ENCODE results near the gene GTPBP1.

GTPBP1 gene

DNA sequence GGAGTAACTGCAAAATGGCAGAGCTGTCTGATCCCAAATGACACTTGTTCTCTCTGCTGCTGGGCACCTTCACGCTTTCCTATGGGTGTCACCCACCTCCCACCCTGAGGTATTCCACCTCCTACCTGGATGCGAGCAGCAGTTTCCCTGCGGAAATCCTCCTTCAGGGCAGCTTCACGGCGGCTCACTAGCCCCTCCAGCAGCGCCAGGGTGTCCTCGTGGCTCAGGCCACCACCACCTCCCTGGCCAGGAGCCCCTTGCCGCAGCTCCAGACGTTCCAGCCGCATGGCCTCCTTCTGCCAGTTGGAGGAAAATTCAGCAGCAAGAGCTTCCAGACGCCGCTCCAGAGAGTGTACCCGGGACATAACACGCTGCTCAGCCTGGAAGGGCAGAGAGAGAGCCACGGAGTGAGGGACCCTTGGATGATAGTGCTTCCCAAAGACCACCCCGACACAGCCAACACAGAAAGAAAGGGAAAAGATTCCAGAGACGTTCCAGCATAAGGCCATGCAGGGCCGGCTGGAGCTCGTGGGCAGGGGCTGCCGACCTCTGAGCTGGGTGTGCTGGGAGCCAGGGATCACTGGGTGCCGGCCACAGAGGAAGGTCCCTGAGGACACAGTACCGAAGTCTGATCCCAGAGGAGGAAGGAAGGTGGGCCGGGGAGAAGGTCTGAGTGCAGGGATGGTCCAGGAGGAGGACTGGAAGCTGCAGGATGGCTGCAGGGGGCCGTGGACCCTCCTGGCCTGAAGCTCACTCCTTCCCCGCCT lies 36.6 kb downstream of the GTPBP1 start:
- DNase-seq = no peak

DNA sequence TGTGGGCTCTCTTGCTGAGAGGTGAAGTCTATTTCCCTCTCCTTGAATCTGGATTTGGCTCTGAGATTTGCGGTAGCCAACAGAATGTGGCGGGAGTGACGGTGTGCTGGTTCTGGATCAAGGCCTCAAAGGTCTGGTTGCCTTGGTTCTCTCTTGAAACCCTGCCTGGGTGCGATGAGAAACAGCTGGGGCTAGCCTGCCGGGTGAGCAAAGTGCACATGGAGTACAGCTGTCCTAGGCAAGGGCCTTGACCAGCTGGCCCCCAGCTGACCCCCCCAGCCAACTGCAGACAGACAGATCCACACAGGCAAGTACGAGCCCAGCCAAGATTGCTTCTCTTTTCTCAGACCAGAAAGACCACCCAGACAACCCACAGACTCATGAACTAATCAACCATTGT lies 39.2 kb downstream of the GTPBP1 start:
- DNase-seq = no peak

DNA sequence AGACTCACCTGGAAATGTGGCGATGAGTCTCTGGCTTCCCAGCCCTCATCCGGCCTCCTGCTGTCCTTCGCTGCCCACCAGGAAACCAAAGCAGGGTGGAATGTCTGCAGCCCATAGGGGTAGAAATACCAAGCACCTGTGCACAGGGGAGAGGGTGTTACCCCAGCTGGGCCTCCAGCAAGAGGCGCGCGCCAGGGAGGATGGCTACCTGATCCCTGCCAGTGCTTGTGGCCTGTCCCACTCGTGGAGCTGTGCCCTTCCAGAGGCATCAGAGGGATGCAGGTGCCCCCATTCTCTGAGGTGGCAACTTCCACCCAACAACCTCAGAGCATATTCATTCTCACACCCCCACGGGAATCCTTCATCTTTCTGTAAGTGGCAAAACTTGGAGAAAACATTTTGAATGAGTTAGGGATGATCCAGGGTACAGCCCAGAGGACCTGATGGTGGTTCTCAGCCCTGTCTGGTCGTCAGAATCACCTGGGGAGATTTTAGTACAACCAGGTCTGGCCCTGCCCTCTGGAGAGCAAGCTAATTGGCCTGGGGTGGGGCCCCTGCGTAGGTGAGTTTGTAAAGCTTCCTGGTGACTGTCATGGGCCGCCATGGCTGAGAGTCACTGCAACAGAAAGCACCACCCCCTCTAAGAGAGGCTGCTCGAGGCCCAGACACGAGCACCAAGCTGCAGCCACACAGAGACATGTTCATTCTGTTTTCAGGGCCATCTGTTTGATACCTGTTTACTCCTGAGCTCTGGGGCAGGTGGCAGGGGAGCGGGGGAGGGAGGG lies 40.1 kb downstream of the GTPBP1 start:
- no peak for DNase-seq

DNA sequence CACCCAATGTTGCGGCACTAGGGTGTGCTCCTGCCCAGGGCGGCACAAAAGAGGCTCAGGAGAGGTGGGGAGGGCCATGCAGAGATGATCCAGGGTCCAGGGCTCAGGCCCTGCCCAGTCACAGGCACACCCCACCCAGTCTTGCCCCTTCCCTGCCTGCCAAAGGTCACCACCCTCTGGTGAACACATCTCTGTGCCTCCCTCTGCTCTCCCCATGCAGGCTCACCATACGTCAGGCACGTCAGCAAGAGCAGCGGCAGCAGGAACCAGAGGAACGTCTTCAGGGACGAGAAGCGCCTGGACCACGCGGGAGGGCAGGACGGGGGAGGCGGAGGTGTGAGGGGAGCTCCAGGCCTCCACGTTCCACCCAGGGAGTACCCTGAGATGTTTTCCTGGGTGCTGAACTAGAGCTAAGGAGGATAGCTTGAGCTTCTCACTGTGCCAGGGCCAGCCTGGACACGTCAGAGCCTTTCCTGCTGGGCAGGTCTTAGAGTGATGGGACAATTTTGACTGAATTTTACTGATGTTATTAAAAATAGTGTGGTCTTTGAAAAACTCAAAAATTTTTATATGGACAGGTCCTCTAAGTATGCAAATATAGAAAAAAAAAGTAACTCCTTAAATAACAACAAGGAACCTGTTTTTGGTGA lies 42.9 kb downstream of the GTPBP1 start:
- no peak for DNase-seq

DNA sequence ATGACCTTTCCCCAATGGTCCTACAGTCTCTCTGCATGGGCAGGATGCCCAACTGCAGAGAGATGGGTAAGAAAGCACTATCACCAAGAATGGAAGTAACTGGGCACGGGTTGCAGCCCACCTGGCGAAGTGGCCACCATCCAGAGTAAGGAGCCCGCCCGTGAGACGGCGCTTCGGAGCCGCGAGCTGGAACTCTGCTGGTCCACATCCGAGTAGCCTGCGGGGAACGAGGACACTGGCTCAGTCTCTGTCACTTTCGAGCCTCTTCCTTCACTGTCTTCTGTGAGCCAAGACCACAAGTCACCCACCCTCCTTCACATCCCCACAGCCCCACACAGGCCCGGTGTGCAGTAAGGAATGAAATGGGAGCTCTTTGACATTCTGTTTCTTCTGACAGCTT lies 44.4 kb downstream of the GTPBP1 start:
- no peak for DNase-seq

DNA sequence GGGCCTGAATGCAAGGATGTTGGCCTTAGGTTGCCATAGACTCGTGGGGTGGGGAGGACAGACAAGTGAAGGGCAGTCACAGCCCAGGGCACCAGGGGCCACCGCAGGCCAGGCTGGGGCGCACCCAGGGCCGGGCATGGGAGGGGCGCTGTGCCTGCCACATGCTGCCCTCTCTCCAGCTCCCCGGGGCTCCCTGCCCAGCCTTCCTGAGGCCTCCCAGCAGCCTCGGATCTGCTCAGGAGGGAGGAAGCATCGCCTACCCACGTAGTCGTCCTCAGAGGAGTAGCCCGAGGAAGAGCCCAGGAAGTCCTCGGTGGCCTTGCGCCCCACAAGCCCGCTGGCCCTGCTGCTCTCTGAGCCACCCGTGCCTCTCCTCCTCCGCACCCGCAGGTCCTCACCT lies 44.9 kb downstream of the GTPBP1 start:
- no peak for DNase-seq

DNA sequence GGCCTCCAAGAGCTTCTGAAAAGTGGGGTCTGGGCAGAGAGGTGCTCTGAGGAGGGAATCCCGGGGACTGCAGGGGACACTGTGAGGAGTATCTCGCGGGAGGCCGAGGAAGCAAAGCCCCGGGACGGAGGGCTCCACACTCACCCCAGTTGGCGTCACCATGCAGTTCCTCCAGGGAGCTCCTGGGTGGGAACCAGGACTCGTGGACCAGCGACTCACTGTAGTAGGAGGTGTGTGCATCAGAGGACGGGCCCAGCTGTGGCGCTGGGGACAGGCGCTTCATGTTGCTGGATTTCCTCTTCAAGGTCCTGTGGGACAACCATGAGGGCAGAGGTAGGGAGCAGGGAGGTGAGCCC lies 45.3 kb downstream of the GTPBP1 start:
- DNase-seq = no peak

DNA sequence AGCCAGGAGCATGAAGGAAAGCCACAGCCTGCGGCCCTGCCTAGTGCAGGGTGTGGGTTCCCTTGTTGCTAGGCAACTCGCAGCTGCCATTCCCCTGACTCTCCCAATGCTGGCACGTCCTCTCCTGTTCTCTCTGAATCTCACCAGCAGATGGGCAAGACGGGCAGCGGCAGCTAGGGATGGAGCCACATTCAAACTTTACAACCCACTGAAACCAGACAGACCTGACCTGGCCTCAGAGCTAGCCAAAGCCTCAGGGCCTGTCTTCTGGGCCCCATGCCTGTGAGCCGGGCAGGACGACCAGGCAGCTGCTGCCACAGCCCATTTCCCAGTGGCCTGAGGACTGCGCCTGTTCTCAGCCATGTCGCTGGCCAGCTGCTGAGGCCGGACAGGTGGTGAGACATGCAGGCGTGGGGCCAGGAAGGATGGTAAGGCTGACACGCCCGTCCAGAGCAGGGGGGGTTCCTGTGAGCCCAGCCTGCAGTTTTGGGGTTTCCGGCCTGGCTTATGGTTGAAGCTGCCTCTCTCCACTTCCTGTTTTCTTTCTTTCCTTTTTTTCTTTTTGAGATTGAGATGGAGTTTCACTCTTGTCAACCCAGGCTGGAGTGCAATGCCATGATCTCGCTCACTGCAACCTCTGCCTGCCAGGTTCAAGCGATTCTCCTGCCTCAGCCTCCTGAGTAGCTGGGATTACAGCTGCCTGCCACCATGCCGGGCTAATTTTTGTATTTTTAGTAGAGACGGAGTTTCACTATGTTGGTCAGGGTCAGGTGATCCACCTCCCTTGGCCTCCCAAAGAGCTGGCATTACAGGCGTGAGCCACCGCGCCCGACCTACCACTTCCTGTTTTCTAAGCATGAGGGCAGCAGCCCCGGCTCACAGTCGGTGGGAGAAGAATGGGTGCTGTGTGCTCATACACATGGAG lies 45.9 kb downstream of the GTPBP1 start:
- DNase-seq = no peak

DNA sequence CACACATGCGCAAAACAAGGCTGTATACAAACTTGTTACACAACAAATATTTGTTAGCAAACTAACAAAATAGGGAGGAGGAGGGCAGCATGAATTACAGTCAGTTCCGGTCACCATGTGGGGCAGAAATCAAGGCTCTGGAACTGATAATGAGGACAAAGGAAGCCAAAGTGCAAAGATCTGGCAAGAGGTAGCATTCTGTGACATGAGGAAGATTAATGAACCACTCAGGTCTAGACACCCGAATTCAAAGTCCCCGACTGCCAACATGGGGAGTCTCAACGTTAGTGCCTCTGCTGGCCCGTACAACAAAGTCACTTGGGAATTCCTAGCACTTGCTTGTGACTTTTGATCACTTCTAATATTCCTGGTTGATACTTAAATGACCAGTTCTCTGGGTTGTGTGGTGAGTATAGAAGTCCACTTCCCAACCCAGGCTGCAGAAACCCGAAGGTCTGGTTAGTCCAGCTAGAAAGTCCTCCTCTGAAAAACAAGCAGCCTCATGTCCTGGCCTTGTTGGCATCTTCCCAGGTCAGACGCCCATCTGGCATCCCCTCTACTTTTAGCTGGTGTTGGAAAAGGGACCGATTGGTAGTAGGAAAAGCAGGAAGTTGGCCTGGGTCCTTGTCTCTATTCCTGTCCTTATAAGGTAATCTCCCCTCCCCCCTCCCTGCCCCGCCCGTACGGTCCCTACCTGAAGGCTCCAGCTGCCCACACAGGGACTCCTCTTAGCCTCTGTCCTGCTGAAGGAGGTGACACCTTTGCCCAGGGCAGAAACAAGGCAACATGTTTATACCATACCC lies 48.4 kb downstream of the GTPBP1 start:
- DNase-seq = peak; percentile 8

DNA sequence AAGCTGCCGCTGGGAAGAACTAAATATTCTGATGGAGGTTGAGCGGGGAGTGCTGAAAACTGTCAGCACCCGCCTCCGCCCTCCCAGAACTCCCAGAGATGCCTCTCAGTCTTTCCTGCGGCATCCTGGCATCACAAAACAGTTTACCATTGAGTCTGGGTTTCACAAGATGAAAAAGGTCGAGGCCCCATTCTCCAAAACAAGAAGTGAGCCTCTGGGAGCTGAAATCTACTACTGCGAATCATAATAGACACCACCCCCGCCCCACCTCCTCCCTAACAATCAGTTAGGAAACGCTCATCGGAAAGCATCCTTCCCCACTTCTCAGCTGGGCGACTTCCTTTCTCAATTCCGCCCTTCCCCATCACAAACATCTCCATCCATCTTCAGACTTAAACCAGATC lies 49.0 kb downstream of the GTPBP1 start:
- DNase-seq = no peak

DNA sequence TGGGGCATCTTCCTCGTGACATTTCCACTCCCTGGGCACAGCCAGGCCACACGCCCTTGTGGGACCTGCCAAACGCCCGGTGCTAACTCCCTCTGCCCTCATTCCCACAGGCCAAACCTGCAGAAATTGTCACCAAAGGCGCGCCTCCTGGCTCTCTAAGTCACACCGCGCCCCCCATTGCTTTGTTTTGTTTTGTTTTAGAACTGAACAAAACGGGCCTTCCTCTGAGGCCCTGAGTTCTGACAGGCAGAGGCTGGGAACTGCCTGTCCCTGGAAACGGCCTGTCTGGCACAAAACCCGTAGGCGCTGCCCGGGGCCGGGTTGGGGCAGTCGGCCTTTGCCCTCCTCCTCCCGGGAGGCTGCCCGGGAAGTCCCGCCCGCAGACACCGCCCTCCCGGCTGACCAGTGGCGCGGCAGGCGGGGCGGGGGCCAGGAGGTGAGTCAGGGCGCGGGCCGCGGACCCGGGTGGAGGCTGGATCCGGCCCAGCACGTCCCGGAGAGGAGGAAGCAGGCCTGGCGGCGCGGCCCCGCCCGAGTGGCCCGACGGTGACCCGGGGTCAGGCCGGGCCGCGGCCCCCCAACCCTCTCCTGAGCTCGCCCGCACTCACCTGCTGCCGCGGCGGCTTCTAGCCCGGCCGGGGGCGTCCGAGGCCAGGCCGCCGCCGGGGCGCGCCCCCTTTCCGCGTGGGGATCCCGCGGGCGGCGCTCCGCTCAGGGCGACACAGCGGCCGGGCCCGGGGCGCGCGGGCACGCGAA lies 49.6 kb downstream of the GTPBP1 start:
- DNase-seq = no peak

DNA sequence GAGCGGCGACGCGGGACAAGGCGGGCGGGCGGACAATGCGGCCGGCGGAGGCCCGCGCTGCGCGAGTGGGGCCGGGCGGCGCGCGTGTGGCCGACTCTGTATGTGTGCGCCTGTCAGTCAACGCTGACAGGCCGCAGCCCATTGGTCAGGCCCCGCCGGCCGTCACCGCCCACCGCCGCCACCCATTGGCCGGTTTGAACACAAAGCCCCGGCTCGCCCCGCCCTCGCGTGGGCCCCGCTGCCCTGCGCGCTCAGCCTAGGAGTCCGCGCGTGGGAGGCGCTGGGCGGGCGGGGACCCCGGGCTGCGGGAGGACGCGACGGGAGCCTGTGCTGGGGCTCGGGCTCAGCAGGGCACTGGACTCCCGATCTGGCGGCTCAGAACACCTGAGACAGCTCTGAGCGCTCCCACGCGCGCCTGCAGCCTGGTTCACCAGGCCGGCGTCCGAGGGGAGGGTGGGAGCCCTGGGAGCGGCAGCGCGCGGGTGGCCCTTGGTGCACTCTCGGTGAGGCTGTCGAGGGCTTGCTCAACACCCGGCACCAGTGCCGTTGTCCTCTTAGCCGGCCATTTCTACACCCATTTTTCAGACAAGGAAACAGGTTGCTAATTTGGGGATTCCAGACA lies 50.3 kb downstream of the GTPBP1 start, which contains the start of gene SUN2:
Gene SUN2, minus strand, starts transcription at position 88 of the 622 bp plus-strand sequence. CDS start 3,370 bp downstream, outside the sequence.
- peak; percentile 4 for DNase-seq

DNA sequence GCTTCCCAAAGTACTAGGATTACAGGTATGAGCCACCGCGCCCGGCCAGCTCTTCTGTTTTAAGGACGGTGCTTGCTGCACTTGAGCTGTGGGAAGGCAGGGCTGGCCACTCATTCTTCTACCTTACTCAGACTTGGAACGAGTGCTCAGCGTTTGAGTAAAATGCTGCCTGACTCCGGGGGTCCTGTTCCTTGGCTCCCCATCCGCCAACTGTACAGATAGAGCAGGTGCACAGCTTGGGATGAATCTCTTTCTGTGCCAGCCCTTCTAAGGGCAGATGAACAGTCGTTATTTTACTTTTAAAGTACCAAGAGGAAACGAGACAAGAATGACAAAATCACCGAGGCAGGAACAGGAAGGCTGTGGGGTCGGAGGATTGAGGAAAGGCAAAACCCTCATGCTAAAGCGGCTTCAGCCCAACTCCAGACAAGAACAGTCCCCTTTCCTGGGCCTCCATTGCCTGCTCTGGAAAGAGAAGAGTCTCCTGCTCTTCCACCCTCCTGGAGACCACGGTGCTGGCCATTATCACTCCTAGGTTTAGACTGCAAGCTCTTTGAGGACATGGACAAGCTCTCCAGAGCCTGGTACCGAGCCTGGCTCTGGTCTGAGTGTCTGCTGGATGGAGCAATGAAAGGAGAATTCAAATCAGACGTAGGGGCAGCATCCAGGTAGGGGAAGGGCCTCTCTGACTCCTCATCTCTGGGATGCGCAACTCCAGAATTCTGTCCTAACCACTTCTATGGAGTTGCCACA lies 51.1 kb downstream of the GTPBP1 start:
- DNase-seq = no peak

DNA sequence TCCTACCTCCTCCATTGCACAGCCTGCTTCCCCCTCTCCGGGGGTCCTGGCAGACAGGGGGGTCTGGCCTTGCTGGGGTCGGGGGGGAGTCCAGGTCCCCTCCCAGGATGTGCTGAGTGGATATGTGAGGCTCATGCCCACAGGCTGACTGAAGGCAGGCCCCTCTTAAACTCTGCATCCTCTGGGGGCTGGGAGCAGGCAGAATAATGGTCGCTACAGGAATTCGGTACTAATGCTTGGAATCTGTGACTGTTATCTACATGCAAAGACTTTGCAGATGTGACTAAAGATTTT lies 51.7 kb downstream of the GTPBP1 start:
- DNase-seq = no peak

DNA sequence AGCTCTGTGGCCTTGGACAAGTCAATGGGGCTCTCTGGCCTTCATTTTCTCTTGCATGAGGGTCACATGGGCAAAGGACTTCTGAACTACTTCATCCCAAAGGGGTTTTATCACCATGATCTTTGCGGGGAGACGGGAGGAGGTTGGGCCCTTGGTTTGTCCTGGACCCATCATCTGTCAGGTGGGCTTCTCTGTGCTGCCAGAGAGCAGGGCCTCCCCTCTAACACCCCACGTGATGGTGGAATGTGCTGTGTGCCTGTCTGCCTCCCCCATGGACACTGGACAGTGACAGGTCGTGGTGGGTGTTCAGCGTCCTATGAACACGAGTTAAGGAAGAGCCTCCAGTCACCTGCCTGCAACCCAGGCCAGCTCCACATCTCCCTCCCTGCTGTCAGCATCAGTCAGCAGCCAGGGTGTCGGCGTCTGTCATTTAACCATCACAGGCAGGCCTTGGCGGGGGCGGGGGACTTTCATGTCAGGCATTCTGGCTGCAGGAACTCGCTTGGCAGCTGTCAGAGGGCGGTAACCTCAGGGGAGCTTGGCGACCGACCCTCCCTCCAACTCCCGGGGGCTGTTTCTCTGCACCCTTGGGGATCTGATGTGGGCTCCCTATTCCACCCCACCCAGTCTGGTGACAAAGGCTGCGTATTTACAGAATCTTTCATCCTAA lies 52.7 kb downstream of the GTPBP1 start:
- DNase-seq = no peak

DNA sequence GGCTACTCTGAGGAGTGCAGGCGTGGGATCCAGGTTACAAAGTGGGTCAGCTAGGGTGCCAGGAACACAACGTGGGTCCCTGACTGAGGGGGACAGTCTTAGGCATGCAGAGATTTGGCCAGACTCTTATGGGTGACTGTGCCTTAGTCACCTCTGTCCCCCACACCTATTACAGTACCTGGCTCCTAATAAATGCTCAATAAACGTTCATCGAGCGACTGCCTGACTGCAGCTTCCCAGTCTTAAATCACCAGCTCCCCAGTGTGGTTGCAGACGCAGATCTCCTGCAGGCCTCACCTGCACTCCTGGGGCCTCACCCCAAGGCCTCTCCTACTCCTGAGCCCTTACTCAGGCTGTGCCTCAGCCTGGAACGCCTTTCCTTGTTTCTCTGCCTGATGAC lies 53.3 kb downstream of the GTPBP1 start:
- no peak for DNase-seq

DNA sequence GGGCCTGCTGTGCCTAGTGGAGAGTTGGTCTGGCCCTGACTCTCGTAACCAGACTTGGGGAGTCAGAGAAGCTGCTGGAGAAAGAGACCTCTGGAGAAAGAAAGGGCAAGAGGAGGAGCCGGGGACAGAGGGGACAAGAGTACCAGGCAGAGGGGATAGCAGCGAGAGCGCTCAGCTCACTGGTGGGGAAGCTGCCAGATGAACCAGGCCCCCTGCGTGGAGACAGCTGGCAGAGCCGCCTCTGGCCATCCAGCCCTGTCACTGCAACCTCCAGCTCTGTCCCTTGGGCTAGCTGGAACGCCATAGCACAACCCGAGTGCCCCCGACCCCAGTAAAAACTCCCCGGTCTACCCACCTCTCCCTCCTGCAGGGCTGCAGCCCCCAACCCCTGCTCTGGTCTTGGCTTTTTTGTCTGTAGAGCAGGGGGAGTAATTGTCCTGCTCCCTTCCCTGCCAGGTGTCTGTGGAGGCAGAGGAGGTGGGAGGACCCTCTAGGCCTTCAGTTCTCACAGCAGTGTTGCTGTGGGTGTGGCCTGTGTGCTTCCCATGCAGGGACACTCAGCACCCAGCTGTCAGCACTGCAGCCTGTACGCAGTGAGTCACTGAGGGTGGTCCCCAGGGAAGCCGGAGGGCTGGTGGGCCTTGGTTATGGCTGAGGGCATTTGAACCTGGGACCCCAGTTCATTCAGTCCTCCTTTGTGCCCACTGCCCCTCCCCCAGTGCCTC lies 54.9 kb downstream of the GTPBP1 start:
- no peak for DNase-seq

DNA sequence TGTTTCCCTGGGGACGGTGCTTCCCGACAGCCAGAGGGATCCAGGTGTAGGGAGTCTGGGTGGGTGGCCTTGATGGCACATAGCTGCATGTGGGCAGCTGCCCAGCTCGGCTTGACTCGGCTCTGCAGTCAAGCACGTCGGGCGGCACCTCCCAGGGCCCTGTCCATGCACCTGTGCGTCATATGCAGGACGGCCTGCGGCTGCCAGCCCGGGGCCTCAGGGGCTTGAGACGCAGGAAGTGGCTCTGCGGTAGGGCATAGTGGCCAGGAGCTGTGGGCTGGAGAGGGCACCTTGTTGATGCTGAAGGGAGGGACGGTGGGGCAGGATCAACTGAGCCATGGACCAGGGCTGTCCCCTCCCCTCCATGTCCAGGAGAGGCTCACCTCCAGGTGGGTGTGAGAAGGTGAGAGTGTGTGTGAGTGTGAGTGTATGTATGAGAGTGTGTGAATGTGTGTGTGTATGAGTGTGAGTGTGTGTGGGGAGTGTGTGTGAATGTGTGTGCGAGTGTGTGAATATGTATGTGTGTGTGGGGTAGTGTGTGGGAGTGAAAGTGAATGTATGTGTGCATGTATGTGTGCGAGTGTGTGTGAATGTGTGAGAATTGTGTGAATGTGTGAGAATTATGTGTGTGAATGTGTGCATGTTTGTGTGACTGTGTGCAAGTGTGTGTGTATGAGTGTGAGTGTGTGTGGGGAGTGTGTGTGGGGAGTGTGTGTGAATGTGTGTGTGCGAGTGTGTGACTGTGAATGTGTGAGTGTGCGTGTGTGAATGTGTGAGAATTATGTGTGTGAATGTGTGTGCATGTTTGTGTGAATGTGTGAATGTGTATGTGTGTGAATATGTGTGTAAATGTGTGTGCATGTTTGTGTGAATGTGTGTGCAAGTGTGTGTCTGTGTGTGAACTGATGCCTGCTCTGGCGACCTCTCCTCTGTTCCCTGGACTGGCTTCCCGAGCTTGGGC lies 55.7 kb downstream of the GTPBP1 start:
- no peak for DNase-seq

Data from NCI-H526 treated with DMSO at 0.1 percent for 48 hours (cell line).